Esophagus muscularis mucosa (tissue), 4 donors: Measurements from ENCODE around the gene NLRC3.

Source experiments
- CTCF ChIP-seq, 3 experiments: fragments of 200-600 bp in 2 of 3; fragments of 450-650 bp in 1 of 3; sonication (generic) in 2 of 3; IDR thresholded peaks; one replicate each; pipeline ENCODE4 v1.5.1; 2017 to 2019; ENCODE audit warnings: antibody characterized with exemption in 3 of 3, mild to moderate bottlenecking in 2 of 3, moderate library complexity in 1 of 3
- EP300 ChIP-seq: sonication (generic); formaldehyde crosslinking; IDR thresholded peaks from one replicate; pipeline ENCODE4 v1.6.1; 2017; ENCODE audit warnings: antibody characterized with exemption
- POLR2A ChIP-seq: fragments of 450-650 bp; IDR thresholded peaks from one replicate; pipeline ENCODE4 v1.6.1; 2017; ENCODE audit warnings: antibody characterized with exemption, moderate library complexity, mild to moderate bottlenecking, low read depth
- POLR2AphosphoS5 ChIP-seq, 2 donors: sonication (generic); formaldehyde crosslinking; IDR thresholded peaks; one replicate each; pipeline ENCODE4 v1.6.1; 2017; ENCODE audit warnings: antibody characterized with exemption in 2 of 2

GRCh38 chr16:3592559-3592958 is 15.4 kb upstream of the NLRC3 start:
- TF ChIP-seq POLR2A (no peak), CTCF (IDR thresholded peaks at IDR 0.05) (no peak), EP300 (no peak), POLR2AphosphoS5 (IDR thresholded peaks at IDR 0.05) (no peak)
